GM12872 (cell line): ENCODE results near the gene RPS6KL1.

Source experiments
- TF ChIP-seq, protein P1 (sequence below): IDR thresholded peaks from 3 replicates; pipeline ENCODE4 v1.5.1; 2011; ENCODE audit warnings: low read depth, mild to moderate bottlenecking, low read length, moderate library complexity; ENCODE audit not compliant: insufficient read depth

The RPS6KL1 gene

DNA sequence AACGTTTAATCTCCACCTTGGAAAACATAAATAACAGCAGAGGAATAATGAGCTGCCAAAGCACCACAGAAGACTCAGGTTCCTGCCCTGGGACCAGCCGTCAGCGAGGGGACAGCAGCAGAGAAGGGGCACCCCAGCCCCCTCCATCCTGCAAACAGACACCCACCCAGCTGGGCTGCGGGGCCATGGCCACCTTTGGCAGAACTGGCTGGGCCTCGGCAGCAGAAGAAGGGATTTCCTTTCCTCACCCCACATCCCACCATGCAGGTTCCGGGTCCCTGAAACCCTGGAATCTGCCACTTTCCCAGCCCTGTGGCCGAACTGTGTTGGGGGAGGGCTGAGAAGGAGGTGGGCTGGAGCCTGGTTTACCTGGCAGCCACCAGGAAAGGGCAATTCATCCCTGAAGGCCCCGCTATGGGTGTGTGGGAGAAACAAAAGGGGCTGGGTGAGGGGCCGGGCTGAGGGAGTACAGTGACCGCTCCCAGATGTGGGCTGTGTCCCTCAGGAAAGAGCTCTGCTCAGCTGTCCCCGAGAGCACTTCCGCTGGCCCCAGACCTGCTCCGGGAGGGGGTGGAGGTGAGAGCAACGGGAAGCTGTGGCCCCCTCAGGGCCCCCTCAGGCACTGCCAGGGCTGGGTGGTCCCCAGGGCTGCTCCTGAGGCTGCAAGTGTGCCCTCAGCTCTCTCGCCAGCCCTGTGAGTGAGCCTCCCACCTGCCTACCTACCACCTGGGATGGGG, 28.6 kb upstream of the RPS6KL1 start:
- TF ChIP-seq, protein P1, sequence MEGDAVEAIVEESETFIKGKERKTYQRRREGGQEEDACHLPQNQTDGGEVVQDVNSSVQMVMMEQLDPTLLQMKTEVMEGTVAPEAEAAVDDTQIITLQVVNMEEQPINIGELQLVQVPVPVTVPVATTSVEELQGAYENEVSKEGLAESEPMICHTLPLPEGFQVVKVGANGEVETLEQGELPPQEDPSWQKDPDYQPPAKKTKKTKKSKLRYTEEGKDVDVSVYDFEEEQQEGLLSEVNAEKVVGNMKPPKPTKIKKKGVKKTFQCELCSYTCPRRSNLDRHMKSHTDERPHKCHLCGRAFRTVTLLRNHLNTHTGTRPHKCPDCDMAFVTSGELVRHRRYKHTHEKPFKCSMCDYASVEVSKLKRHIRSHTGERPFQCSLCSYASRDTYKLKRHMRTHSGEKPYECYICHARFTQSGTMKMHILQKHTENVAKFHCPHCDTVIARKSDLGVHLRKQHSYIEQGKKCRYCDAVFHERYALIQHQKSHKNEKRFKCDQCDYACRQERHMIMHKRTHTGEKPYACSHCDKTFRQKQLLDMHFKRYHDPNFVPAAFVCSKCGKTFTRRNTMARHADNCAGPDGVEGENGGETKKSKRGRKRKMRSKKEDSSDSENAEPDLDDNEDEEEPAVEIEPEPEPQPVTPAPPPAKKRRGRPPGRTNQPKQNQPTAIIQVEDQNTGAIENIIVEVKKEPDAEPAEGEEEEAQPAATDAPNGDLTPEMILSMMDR, result no peak

DNA sequence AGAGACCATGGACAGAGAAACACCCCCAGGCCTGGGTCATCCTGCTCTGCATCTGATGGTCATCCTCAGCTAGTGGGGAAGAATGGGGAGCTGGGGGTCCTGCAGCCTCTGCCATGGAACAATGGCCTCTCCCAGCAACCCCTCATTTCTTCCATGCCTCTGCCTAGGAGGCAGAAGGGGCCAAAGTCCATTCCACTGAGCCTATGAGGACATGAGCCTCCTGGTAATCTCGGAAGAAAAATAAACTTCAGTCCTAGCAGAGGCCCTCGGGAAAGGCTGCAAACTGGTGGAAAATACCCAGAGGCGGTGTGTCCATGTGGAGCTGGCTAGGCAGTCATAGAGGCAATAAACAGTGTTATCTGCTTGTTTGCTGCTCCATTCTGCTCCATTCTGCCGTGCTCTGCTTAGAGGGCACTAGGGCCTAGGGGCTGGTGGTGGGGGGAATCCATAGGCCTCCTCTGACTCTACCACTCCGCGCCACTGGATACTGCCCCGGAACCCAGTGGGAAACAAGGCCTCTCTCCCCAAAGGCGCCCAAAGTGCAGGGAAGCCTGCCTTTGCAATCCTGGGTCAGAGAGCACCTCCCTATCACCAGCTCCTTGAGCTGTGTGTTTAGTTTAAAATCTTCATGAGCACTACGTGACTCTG, 27.9 kb upstream of the RPS6KL1 start:
- TF ChIP-seq, protein P1, result no peak

DNA sequence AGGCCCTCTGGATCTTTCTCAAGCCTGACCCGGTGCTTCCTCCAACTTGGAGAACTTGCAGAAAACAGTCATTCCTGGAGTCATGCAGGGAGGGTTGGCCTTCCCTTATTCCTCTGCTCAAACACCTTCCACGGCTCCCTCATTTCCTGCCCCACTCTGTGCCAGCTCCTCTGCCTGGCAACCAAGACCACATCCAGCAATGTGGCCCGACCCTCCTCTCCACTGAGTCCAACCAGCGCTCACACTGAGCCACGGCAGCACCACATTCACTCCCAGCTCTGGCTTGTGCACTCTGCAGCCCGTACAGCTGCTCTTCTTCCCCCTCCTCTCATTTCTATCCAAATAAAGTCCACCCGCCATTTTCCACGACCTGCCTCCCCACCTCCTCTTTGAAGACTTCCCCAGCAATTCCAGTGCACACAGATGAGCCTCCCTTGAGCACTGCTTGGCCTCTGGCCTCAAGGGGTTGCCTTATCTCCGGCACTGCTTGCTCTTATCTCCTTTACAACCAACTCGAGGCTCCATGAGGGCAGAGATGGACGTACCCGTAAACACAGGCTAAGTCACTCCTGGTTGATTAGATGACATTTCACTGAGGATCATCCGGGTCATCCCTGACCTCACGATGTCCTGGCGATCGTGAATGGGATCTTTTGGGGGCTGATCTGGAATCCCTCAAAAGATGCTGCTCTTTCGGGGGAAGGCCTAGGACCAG, 27.0 kb upstream of the RPS6KL1 start:
- TF ChIP-seq, protein P1, result no peak

DNA sequence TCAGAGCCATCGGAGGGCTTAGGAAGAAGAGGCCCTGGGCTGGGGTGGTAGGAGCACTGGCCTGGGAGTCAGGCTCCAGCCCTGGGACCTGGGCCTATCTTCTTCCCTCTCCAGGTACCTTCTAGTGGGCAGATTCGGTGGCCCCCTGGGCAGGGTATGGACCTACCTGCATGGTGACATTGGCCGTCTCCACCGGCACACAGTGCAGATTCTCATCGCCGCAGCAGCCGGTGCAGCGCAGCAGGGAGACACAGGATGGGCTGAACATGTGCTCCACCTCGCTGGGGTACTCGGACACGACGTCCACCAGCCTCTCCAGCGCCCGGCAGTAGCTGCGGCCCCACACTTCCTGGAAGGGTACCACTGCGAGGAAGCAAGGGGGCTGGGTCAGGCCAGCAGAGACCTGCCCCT, 26.1 kb upstream of the RPS6KL1 start:
- TF ChIP-seq, protein P1, result no peak

DNA sequence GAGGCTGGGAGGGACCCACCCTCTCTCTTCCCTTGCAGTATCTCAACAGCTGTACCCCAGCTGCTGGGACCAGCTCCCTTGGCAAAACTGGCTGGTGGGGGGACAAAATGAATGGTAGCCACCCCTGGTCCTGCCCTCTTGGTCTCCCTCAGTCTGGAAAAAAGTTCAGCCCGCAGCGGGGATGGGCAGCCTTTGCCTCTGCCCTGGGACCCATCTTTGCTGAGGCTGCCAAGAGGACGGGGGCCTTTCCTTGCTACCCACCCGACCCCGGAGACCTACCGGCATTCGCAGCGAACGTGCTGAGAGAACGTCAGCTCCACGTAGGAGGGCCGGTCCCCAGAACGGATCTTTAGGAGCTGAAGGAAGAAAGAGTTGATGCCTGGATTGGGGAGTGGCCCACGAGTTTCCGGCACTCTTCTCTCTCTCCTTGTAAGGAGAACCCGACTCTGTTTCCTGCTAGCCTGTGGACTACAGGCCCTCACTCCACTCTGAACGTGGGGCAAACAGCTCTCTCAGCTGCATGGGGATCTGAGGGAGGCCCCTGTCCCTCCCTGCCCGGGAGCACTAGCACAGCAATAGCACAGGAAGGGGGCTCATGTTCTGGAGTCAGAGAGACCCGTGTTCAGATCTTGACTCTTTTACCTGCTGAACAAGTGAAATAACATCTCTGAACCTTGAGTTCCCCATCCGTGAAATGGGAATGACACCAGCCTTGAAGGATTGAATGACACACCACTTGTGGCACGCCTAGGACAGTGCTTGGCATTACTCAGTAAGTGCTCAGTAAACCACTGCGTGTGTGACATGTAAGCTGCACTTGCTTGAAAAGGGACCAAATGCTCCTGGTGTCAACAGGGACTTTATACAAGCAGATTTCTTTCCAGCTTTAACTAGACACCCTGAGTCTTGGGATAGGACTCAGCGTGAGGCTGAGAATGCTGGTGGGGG, 25.4 kb upstream of the RPS6KL1 start:
- TF ChIP-seq, protein P1, result no peak

DNA sequence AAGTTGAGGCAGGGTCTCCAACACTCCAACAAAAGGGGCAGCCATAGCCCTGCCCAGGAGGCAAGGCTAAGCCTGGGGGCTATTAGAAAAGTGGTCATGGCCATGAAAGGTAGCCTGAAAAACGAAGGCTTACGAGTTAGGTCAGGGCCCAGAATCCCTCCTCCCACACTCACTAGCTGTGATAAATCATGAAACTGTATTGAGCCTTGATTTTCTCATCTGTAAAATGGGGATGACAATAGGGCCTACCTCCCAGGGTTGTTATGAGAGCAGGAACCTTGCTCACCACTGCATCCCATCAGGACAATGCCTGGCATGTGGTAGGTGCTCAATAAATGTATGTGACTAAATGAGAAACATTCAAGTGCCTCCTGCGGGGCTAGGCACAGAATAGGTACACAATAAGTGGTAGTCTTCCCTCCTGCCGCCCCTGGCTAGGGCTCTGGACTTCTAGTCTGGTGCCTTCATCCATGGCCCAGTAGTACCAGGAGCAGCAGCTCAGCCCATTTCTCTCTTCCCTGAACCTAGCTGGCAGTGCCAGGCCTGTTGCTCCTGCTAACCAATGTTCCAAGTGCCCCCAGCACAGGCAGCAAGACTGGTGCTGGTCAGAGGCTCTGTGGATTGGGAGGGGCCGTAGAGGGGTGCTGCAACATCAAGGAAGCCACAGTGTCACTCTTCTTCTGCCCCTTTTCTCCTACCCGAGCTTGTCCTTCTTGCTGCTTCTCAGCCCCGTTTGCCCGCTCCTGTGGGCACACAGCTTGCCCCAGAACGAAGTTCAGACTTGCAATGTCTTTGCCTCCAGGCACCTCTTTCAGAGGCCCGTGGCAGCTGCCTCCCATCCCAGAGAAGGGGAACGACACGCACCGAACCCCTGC, 24.5 kb upstream of the RPS6KL1 start:
- TF ChIP-seq, protein P1, result no peak
